HG02884 (cell line): ENCODE results near the gene MXD4.

Experiments
- ATAC-seq: cut with Tn5 transposase; IDR thresholded peaks from one replicate; pipeline ENCODE4 v1.9.1; 2021; ENCODE audit warnings: mild to moderate bottlenecking, moderate library complexity; ENCODE audit not compliant: unreplicated experiment

MXD4 gene

GRCh38 chr4:2261853-2262144, at the start of gene MXD4:
TSS of gene MXD4 (minus strand) at chr4:2262109. CDS start at chr4:2261980, 129 bp downstream.
- no peak for ATAC-seq

GRCh38 chr4:2306773-2307410, 45.0 kb upstream of the MXD4 start:
- ATAC-seq: no peak

GRCh38 chr4:2305766-2306501, 44.0 kb upstream of the MXD4 start:
- ATAC-seq: no peak

- no peak for ATAC-seq
Measured at GRCh38 chr4:2304877-2305561, 43.1 kb upstream of the MXD4 start.

GRCh38 chr4:2304321-2304876, 42.5 kb upstream of the MXD4 start:
- no peak for ATAC-seq

GRCh38 chr4:2303686-2304320, 41.9 kb upstream of the MXD4 start:
- ATAC-seq: no peak

GRCh38 chr4:2303121-2303685, 41.3 kb upstream of the MXD4 start:
- ATAC-seq: no peak

- ATAC-seq: no peak
Measured at GRCh38 chr4:2302387-2303119, 40.6 kb upstream of the MXD4 start.

GRCh38 chr4:2301806-2302205, 39.9 kb upstream of the MXD4 start:
- no peak for ATAC-seq

GRCh38 chr4:2301225-2301642, 39.3 kb upstream of the MXD4 start:
- ATAC-seq: no peak

- ATAC-seq: no peak
Measured at GRCh38 chr4:2300431-2301224, 38.7 kb upstream of the MXD4 start.

- no peak for ATAC-seq
Measured at GRCh38 chr4:2299794-2300193, 37.9 kb upstream of the MXD4 start.

GRCh38 chr4:2298532-2298991, 36.7 kb upstream of the MXD4 start:
- no peak for ATAC-seq

- ATAC-seq: no peak
Measured at GRCh38 chr4:2297606-2298531, 36.0 kb upstream of the MXD4 start.

- no peak for ATAC-seq
Measured at GRCh38 chr4:2296631-2297601, 35.0 kb upstream of the MXD4 start.

- no peak for ATAC-seq
Measured at GRCh38 chr4:2295900-2296442, 34.1 kb upstream of the MXD4 start.

- no peak for ATAC-seq
Measured at GRCh38 chr4:2295500-2295899, 33.6 kb upstream of the MXD4 start.
